ENCODE results near the gene SERGEF.
"Not testable (repeated sequence)": the region's sequence is repeated elsewhere in the genome, so short reads cannot be mapped to it uniquely, and the experiment has no call there.

SERGEF gene

GRCh38 chr11:18000128-18000527 lies 12.7 kb downstream of the SERGEF start:
- DNase-seq, result not testable (repeated sequence)

DNA sequence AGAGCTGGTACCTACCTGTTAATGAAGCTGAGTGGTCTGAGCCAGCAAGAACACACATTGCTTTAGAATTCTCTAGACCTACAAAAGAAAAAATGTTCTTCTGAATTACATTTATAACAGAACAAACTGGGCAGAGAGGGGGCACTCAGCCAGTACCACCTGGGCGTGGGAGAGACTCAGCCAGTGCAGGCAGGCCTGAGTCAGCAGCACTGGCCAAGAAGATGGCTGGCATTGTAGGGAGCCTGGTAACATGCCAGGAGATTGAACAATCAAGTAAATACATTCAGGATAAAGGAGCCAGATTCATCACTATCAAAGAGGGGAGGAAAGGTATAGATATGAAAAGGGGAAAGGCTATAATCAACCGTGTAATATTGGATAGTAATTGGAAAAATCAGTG lies 19.9 kb downstream of the SERGEF start:
- DNase-seq, result no peak

GRCh38 chr11:17991783-17992433 lies 20.9 kb downstream of the SERGEF start:
- peak; percentile 33 to 47 for DNase-seq

GRCh38 chr11:17989306-17989705 lies 23.5 kb downstream of the SERGEF start:
- no peak for DNase-seq

DNA sequence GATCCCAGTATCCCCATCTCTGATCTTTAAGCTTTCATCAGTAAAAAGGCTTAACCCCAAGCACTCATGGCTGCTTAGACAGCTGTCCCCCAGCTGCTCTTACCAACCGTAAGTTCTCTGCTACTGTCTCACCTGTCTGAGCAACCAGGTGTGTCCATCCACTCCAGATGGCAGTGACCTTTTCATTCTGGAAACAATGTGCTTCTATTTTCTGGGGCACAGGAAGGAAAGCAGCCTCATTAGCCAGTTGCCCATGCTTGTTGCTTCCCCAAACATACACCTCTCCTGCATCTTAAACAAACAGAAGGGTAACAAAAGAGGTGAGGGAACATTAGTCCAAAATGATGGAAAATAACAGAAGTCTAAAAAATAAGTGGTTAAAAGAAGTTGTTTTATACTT lies 24.4 kb downstream of the SERGEF start:
- DNase-seq, result peak; percentile 47 to 57

DNA sequence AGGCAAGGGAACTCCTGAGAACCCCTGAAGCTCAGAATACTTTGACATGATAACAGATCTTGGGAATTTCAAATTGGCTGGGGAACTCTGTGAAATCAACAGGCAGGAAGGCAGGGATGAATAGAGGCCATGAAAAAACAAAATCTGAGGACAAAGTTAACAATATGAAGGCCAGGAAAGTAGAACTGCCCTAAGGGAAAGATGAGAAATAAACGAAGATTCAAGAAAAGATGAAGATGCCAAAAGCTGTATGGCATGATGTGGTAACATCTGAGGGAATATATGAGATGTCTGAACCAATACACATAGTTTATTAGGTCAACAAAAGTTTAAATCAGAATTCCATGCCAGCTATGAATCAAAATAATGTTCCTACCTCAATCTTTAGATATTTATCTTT lies 25.0 kb downstream of the SERGEF start:
- DNase-seq, result no peak

DNA sequence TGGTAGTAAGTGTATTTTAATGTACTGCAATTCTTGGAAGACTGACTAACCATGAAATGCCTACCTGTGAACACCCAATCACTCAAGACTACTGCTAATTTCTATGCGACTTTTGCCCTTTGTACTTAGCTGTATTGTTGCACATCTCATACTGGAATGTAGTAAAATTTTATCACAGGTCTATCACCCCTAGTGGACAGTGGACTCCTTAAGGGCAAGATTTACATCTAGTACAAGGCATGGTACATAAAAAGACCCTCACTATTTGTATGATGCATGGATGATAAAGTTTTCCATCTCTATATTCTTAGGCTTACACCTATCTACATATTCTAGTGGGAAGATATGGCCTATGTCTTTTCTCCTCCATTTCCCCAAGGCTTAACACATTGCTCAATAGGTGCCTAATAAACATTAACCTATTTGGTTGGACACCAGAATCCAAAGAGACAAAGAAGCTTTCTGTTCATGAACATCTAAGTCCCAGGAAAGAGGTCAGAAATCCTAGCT lies 26.1 kb downstream of the SERGEF start:
- DNase-seq, result no peak

DNA sequence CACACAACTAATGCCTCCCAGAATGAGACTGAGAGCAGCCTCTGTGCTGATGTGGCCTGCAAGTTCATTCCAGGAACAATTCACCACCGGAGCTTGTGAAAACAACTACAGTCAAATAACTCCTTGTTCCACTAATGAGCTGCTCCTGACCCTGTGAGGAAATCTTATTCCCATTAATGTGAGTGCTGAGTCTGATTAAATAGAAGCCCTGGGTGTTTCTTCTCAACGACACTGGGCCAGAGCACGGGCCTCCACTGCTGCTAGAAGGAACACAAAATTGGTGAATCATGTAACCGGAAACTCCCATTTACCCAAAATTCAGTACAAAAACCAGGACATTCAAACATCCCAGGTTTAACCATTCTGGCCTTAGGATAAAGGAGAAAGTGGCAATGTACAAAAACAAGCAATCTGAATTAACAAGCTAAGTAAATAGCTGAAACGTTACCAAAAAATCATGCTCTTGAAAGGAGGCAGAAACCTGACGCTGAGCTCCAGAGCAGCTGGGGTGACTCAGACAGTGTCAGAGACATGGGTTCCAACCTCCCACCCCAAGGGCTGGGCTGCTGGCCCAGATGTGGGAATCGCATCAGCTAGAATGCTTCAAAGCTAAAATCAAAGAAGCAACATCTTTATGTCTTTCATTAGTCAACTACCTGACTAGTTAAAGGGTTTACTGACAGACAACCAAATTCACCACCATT lies 26.7 kb downstream of the SERGEF start:
- DNase-seq, result no peak

DNA sequence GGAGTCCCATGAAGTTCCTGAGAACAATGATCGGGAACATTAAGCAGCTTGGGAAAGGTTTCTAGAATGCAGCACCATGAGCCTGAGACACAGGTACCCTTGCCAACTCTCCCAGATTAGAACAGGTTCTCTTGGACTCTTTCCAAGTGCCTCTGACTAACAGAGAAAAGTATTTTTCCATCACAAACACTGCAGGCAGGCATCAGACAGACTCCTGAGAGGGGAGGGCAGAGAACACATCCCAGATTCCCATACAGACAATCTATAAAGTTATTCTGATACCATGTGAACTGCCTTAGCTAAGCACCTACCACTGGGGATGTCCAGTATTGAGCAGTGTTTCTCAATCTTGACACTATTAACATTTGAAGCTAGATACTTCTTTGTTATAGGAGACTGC lies 27.3 kb downstream of the SERGEF start:
- no peak for DNase-seq

GRCh38 chr11:17983569-17983968 lies 29.3 kb downstream of the SERGEF start:
- no peak for DNase-seq

DNA sequence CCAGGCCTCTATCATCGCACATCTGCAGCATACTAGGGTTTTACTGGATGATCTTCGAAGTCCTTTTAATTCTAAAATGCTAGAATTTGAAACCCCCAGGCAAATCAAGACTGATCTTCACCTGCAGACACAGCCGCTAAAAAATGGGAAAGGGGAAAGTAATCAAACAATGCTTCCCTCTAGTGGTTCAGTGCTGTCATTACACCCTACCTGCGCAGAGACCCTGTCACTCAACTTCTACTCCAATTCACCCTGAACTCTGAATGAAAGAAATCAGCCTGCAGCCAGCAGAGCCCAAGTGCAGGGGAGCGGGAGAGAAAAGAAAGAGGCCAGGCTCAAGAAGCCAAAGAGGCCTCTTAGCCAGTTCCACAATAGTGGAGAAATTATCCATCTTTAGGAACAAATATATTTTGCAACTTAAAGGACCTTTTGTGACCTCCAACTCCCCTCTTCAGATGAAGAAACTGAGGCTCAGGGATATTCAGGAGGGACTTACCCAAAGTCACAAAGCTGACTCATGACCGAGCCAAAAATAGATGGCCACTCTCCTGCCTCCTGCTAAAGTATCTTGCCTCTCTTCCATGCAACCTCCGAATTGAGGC lies 33.0 kb downstream of the SERGEF start:
- DNase-seq, result no peak

- DNase-seq, result peak in 1 of 2 experiments; percentile 34
These were observed 34.1 kb downstream of the SERGEF start for GRCh38 chr11:17978553-17979287.

- no peak for DNase-seq
These were observed 36.2 kb downstream of the SERGEF start for GRCh38 chr11:17976651-17977050.

DNA sequence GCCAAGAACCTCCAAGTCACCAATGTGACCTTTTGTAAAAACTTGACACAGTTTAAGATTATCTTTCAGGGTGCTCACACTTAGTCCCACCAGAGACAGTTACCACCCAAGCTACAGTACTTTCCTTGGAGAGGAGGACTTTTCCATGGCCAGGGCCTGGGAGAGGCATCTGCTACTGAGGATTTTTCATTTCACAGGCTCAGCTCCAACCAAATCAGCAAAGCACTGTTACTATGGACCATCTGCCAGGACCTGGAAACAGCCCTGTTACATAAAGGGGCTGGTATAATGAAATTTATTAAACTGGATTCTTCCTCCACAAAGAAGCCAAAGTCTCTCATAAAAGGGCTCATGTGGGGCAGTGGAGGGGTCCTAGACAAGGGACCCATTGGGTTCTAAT lies 38.6 kb downstream of the SERGEF start:
- DNase-seq, result no peak

DNA sequence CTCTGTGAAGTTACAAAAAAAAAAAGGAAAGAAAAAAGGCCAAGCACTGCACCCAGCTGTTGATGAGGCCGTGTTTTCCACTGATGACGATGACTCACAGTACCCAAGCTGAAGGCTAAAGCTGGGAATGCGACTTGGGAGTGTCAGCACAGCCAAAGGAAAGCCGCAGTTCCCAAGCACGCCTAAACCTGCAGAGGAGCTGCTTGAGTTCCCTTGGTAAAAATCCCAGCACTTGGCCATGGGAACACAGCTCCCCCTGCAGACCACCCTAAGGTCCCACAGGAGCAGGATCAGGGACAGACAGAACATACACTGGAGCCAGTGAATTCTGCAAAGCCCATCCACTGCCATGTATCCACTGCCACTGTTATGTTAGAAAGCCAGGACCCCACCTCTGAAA lies 39.9 kb downstream of the SERGEF start:
- DNase-seq, result peak in 1 of 2 experiments; percentile 18

GRCh38 chr11:17968206-17968605 lies 44.6 kb downstream of the SERGEF start:
- DNase-seq, result no peak

DNA sequence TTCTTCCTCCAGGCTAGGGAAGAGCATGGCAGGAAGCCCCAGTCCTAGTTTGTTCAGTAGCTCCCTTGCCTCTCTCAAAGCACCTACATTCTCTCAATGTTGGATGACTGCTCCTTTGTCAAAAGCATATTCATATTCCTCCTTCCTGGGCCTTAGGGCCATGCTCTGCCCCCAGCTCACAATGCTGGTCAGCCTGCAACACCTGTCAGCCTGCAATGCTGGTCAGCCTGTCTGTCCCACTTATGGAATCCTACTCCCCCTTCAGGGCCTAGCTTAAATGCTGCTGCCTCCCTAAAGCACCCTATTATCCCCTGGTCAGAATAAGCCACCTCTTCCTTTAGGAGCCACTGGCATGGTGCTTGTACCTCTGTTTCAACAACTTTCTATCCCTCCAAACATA lies 45.2 kb downstream of the SERGEF start:
- DNase-seq, result no peak

GRCh38 chr11:17960091-17960490 lies 52.8 kb downstream of the SERGEF start:
- DNase-seq, result no peak

DNA sequence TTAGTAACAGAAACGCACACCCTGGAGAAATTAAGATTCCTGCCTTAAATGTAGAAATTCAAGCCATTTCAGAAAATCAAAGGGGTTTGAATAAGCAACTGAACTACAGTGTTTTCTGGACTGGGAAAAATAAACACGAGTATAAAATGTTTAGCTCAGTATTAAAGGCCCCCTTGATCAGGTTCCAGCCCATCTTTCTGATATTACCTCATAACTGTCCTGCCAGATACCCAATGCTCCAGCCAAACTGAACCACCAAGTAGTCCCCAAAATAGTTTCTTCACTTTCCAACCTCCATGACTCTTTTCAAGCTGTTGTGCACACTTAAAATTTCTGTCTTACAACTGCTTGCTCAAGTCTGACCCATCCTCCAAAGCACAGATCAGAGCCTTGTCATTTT lies 54.4 kb downstream of the SERGEF start:
- no peak for DNase-seq

GRCh38 chr11:17954395-17955252 lies 58.2 kb downstream of the SERGEF start:
- no peak for DNase-seq

DNA sequence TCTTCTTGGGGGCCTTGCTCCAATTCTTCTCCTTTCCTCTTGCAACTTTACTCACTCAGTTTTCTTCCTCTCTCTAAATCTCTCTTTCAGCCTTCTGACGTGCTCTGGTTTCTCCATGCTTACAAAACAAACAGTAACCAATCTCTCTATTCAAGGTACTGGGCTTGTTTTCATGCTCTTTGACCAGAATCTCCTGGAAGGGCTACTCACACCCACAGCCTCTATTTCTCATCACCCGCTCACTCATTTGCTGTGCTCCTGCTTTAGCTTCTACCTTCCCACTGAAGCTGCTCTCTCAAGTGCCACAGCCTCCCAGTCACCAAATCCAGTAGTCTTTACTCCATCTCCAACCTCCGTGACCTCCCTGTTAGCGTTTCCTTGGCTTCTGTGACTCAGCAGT lies 60.4 kb downstream of the SERGEF start:
- DNase-seq, result no peak

- no peak for DNase-seq
These were observed 61.0 kb downstream of the SERGEF start for GRCh38 chr11:17951685-17952388.

Measured in NCI-H187 (cell line).